HS-5 (cell line): ENCODE measurements around the gene ASCC3.
"Not testable (repeated sequence)": the region's sequence is repeated elsewhere in the genome, so short reads cannot be mapped to it uniquely, and the experiment has no call there.

Source experiments
- DNase-seq: peaks from one replicate; pipeline ENCODE4 v3.0.0-alpha.2; 2012; ENCODE audit warnings: low read depth

ASCC3 gene

GRCh38 chr6:100880853-100881706, at the start of gene ASCC3:
TSS of gene ASCC3 (minus strand) at chr6:100881329. CDS start at chr6:100867997, 13,332 bp downstream.
- DNase-seq: peak; percentile 57

- DNase-seq: no peak
Measured at GRCh38 chr6:100925749-100926148, 44.6 kb upstream of the ASCC3 start.

GRCh38 chr6:100924534-100925227, 43.6 kb upstream of the ASCC3 start:
- DNase-seq: no peak

- DNase-seq: no peak
Measured at GRCh38 chr6:100923481-100924165, 42.5 kb upstream of the ASCC3 start.

GRCh38 chr6:100920028-100920605, 39.0 kb upstream of the ASCC3 start:
- no peak for DNase-seq

GRCh38 chr6:100918152-100918551, 37.0 kb upstream of the ASCC3 start:
- no peak for DNase-seq

GRCh38 chr6:100915876-100916275, 34.7 kb upstream of the ASCC3 start:
- DNase-seq: no peak

GRCh38 chr6:100913400-100914276, 32.5 kb upstream of the ASCC3 start:
- DNase-seq: no peak

GRCh38 chr6:100906325-100906724, 25.2 kb upstream of the ASCC3 start:
- no peak for DNase-seq

GRCh38 chr6:100905067-100905466, 23.9 kb upstream of the ASCC3 start:
- no peak for DNase-seq

GRCh38 chr6:100904316-100904715, 23.2 kb upstream of the ASCC3 start:
- no peak for DNase-seq

- DNase-seq: no peak
Measured at GRCh38 chr6:100901582-100901981, 20.5 kb upstream of the ASCC3 start.

GRCh38 chr6:100899202-100899601, 18.1 kb upstream of the ASCC3 start:
- no peak for DNase-seq

- DNase-seq: no peak
Measured at GRCh38 chr6:100897671-100898070, 16.5 kb upstream of the ASCC3 start.

GRCh38 chr6:100893743-100894142, 12.6 kb upstream of the ASCC3 start:
- DNase-seq: no peak

- DNase-seq: no peak
Measured at GRCh38 chr6:100892693-100893092, 11.6 kb upstream of the ASCC3 start.

GRCh38 chr6:100892116-100892515, 11.0 kb upstream of the ASCC3 start:
- DNase-seq: no peak

GRCh38 chr6:100891079-100891478, 9.9 kb upstream of the ASCC3 start:
- no peak for DNase-seq

GRCh38 chr6:100890646-100891045, 9.5 kb upstream of the ASCC3 start:
- not testable (repeated sequence) for DNase-seq

GRCh38 chr6:100889351-100889750, 8.2 kb upstream of the ASCC3 start:
- no peak for DNase-seq

GRCh38 chr6:100886076-100886475, 4.9 kb upstream of the ASCC3 start:
- DNase-seq: no peak
